ENCODE measurements around the gene ZBED4.

The ZBED4 gene

GRCh38 chr22:49900441-49901230 lies 47.0 kb downstream of the ZBED4 start:
- TF ChIP-seq ZNF274 (IDR thresholded peaks at IDR 0.05; ENCODE audit: low read depth, low read length), result no peak
- TF ChIP-seq YY1 (IDR thresholded peaks at IDR 0.05; ENCODE audit: insufficient read depth, insufficient read length), result no peak
- TF ChIP-seq SUZ12 (IDR thresholded peaks at IDR 0.05; ENCODE audit: extremely low read depth, insufficient read depth, insufficient read length), result no peak
- H3K4me3 ChIP-seq (ENCODE audit: insufficient read length, low read depth), result no peak overlapping the region
- peaks cover 45% of the 10 kb centered on the region for H3K36me3 ChIP-seq (ENCODE audit: insufficient read depth, insufficient read length, low read length)
- no peak for DNase-seq (ENCODE audit: low read depth, low spot score)
- peaks cover 2% of the 10 kb centered on the region for H3K4me1 ChIP-seq (ENCODE audit: insufficient read depth, insufficient read length)
- H3K9me3 ChIP-seq (ENCODE audit: insufficient read depth, low read length), result peaks cover 9% of the 10 kb centered on the region; the same call in 1 of the 2 replicates
- no peaks in the 10 kb centered on the region for H3K27me3 ChIP-seq (ENCODE audit: insufficient read depth, insufficient read length)
- no peak overlapping the region for H3K9ac ChIP-seq (ENCODE audit: insufficient read length, low read depth)

- peaks cover 9% of the 10 kb centered on the region; the same call in 1 of the 2 replicates for H3K9me3 ChIP-seq (ENCODE audit: insufficient read depth, low read length)
- no peak for TF ChIP-seq YY1 (IDR thresholded peaks at IDR 0.05; ENCODE audit: insufficient read depth, insufficient read length)
- no peak for TF ChIP-seq ZNF274 (IDR thresholded peaks at IDR 0.05; ENCODE audit: low read depth, low read length)
- TF ChIP-seq SUZ12 (IDR thresholded peaks at IDR 0.05; ENCODE audit: extremely low read depth, insufficient read depth, insufficient read length), result no peak
- no peak overlapping the region for H3K4me3 ChIP-seq (ENCODE audit: insufficient read length, low read depth)
- H3K36me3 ChIP-seq (ENCODE audit: insufficient read depth, insufficient read length, low read length), result peaks cover 53% of the 10 kb centered on the region
- H3K27me3 ChIP-seq (ENCODE audit: insufficient read depth, insufficient read length), result no peaks in the 10 kb centered on the region
- peaks cover 2% of the 10 kb centered on the region for H3K4me1 ChIP-seq (ENCODE audit: insufficient read depth, insufficient read length)
- no peak for DNase-seq (ENCODE audit: low read depth, low spot score)
- H3K9ac ChIP-seq (ENCODE audit: insufficient read length, low read depth), result no peak overlapping the region
Observed at GRCh38 chr22:49901457-49901856, 47.8 kb downstream of the ZBED4 start.

DNA sequence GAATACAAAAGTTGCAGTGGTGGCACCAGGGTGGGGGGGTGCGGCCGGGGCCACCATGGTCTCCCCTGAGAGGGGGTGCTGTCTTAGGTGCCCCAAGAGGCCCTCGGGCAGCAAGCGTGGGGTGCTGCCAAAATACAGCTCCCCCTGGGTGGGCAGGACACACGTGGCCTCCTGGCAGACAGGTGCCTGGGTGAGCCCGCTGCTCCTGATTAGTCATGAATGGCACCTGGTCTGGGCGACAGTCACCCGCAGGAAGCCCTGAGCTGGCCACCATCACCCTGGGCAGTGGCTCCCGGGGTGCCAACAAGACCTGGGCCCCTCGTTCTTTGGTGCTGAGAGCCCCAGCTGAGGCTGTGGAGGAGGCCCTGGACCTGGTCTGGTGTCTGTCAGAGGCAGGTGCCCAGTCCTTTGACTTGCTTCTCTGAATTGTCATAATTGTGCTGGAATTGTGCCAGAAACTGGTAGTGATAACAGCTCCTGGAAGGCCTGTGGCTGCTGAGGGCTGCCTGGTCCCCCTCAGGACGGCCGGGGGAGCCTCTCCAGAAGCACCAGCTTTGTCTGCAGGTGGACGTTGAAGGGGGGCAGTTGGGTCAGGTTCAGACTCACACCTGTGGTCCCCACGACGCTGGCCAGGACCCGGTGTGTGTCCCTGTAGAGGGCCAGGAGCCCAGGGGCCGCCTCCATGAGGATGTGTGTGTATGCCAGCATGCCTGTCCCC lies 49.8 kb downstream of the ZBED4 start:
- Histone ChIP-seq H3K4me1 (ENCODE audit: insufficient read depth, insufficient read length) (peaks cover 2% of the 10 kb centered on the region), H3K27me3 (ENCODE audit: insufficient read depth, insufficient read length) (no peaks in the 10 kb centered on the region), H3K9ac (ENCODE audit: insufficient read length, low read depth) (no peak overlapping the region), H3K4me3 (ENCODE audit: insufficient read length, low read depth) (no peak overlapping the region), H3K36me3 (ENCODE audit: insufficient read depth, insufficient read length, low read length) (peaks cover 66% of the 10 kb centered on the region), H3K9me3 (ENCODE audit: insufficient read depth, low read length) (peaks cover 9% of the 10 kb centered on the region; the same call in 1 of the 2 replicates)
- DNase-seq (ENCODE audit: low read depth, low spot score), result no peak
- TF ChIP-seq SUZ12 (IDR thresholded peaks at IDR 0.05; ENCODE audit: extremely low read depth, insufficient read depth, insufficient read length) (no peak), YY1 (IDR thresholded peaks at IDR 0.05; ENCODE audit: insufficient read depth, insufficient read length) (no peak), ZNF274 (IDR thresholded peaks at IDR 0.05; ENCODE audit: low read depth, low read length) (no peak)

DNA sequence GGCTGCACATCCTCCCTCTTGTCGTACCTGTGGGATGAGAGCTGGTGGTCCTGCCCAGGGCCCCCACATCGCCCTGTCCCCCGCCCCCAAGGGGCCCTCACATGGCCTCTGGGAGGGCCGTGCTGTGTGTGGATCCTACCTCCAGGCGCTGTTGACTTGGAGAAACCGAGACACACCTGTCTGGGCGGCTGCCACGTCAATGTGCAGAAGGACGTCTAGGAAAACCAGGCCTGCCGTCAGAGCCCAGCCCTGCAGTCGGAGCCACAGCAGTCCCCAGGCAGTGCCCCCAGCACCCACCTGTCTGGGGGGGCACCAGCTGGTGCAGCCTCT lies 50.4 kb downstream of the ZBED4 start:
- Histone ChIP-seq H3K27me3 (ENCODE audit: insufficient read depth, insufficient read length) (no peaks in the 10 kb centered on the region), H3K4me3 (ENCODE audit: insufficient read length, low read depth) (no peak overlapping the region), H3K4me1 (ENCODE audit: insufficient read depth, insufficient read length) (peaks cover 2% of the 10 kb centered on the region), H3K36me3 (ENCODE audit: insufficient read depth, insufficient read length, low read length) (peaks cover 69% of the 10 kb centered on the region), H3K9ac (ENCODE audit: insufficient read length, low read depth) (no peak overlapping the region), H3K9me3 (ENCODE audit: insufficient read depth, low read length) (peaks cover 9% of the 10 kb centered on the region; the same call in 1 of the 2 replicates)
- no peak for DNase-seq (ENCODE audit: low read depth, low spot score)
- TF ChIP-seq SUZ12 (IDR thresholded peaks at IDR 0.05; ENCODE audit: extremely low read depth, insufficient read depth, insufficient read length), result no peak
- no peak for TF ChIP-seq ZNF274 (IDR thresholded peaks at IDR 0.05; ENCODE audit: low read depth, low read length)
- no peak for TF ChIP-seq YY1 (IDR thresholded peaks at IDR 0.05; ENCODE audit: insufficient read depth, insufficient read length)

GRCh38 chr22:49905465-49905864 lies 51.8 kb downstream of the ZBED4 start:
- Histone ChIP-seq H3K36me3 (ENCODE audit: insufficient read depth, insufficient read length, low read length) (peaks cover 79% of the 10 kb centered on the region), H3K4me1 (ENCODE audit: insufficient read depth, insufficient read length) (peaks cover 5% of the 10 kb centered on the region), H3K27me3 (ENCODE audit: insufficient read depth, insufficient read length) (no peaks in the 10 kb centered on the region), H3K9me3 (ENCODE audit: insufficient read depth, low read length) (peaks cover 9% of the 10 kb centered on the region; the same call in 1 of the 2 replicates), H3K9ac (ENCODE audit: insufficient read length, low read depth) (no peak overlapping the region), H3K4me3 (ENCODE audit: insufficient read length, low read depth) (no peak overlapping the region)
- TF ChIP-seq YY1 (IDR thresholded peaks at IDR 0.05; ENCODE audit: insufficient read depth, insufficient read length) (no peak), SUZ12 (IDR thresholded peaks at IDR 0.05; ENCODE audit: extremely low read depth, insufficient read depth, insufficient read length) (no peak)
- DNase-seq (ENCODE audit: low read depth, low spot score), result no peak

GRCh38 chr22:49906071-49906798 lies 52.6 kb downstream of the ZBED4 start:
- H3K4me1 ChIP-seq (ENCODE audit: insufficient read depth, insufficient read length), result peaks cover 5% of the 10 kb centered on the region
- H3K4me3 ChIP-seq (ENCODE audit: insufficient read length, low read depth), result no peak overlapping the region
- peaks cover 78% of the 10 kb centered on the region for H3K36me3 ChIP-seq (ENCODE audit: insufficient read depth, insufficient read length, low read length)
- no peak for DNase-seq (ENCODE audit: low read depth, low spot score)
- TF ChIP-seq YY1 (IDR thresholded peaks at IDR 0.05; ENCODE audit: insufficient read depth, insufficient read length) (no peak), SUZ12 (IDR thresholded peaks at IDR 0.05; ENCODE audit: extremely low read depth, insufficient read depth, insufficient read length) (no peak), ZNF274 (IDR thresholded peaks at IDR 0.05; ENCODE audit: low read depth, low read length) (no peak)
- H3K27me3 ChIP-seq (ENCODE audit: insufficient read depth, insufficient read length), result no peaks in the 10 kb centered on the region
- peaks cover 9% of the 10 kb centered on the region; the same call in 1 of the 2 replicates for H3K9me3 ChIP-seq (ENCODE audit: insufficient read depth, low read length)
- H3K9ac ChIP-seq (ENCODE audit: insufficient read length, low read depth), result no peak overlapping the region
